ENCODE data around the gene PLA1A.

- TF ChIP-seq POLR2A (IDR thresholded peaks at IDR 0.05; ENCODE audit: low read length): no peak
- no peak for TF ChIP-seq GATA1 (IDR thresholded peaks at IDR 0.05; ENCODE audit: low read depth, low read length)
Observed at GRCh38 chr3:119599558-119600174, 2.0 kb downstream of the PLA1A start.

All from erythroblast (primary cell).